ENCODE measurements around the gene MUC20.
A peak's percentile ranks its signal among the peaks of the same experiment; 100 is the strongest.
"Not testable (repeated sequence)": the region's sequence is repeated elsewhere in the genome, so short reads cannot be mapped to it uniquely, and the experiment has no call there.

MUC20 gene

DNA sequence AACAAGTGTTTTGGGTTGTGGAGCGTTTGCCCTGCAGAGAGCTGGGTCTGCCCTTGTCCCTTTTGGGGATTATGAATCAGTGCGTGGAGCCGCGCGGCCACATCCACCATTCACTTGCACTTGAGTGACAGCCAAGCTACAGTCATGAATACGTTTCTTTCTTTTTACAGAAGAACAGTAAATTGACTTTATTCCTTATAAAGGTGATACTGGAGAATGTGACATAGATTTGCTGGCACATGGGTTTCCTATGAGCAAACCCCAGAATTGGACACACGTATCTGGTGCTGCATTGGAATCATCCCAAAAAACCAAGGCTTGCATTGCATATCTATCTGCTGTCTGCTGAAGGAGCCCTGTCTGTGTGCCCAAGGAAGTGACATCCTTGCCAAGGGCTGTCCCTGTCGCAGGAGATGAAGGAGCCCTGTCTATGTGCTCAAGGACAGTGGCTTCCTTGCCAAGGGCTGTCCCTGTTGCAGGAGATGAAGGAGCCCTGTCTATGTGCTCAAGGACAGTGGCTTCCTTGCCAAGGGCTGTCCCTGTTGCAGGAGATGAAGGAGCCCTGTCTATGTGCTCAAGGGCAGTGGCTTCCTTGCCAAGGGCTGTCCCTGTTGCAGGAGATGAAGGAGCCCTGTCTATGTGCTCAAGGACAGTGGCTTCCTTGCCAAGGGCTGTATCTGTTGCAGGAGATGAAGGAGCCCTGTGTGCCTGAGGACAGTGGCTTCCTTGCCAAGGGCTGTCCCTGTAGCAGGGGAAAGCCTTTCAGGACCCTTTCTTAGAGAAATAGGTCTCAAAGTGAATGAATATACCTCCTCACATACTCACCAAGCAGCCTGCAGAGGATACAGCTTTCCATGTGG lies 26.3 kb upstream of the MUC20 start:
- H3K9ac ChIP-seq (ENCODE audit: low read depth, low read length); H3K27me3 ChIP-seq (ENCODE audit: control insufficient read depth, insufficient read depth, low read length); H3K4me2 ChIP-seq (ENCODE audit: low read length); H3K9me3 ChIP-seq (replicated peaks; ENCODE audit: low read length); H3K4me3 ChIP-seq (ENCODE audit: low read length): not testable (repeated sequence)
- peaks cover 36% of the 10 kb centered on the region for H3K36me3 ChIP-seq (ENCODE audit: insufficient read depth, low read length)
- H3K4me1 ChIP-seq (ENCODE audit: control insufficient read depth, insufficient read depth, low read length): peaks cover 29% of the 10 kb centered on the region

DNA sequence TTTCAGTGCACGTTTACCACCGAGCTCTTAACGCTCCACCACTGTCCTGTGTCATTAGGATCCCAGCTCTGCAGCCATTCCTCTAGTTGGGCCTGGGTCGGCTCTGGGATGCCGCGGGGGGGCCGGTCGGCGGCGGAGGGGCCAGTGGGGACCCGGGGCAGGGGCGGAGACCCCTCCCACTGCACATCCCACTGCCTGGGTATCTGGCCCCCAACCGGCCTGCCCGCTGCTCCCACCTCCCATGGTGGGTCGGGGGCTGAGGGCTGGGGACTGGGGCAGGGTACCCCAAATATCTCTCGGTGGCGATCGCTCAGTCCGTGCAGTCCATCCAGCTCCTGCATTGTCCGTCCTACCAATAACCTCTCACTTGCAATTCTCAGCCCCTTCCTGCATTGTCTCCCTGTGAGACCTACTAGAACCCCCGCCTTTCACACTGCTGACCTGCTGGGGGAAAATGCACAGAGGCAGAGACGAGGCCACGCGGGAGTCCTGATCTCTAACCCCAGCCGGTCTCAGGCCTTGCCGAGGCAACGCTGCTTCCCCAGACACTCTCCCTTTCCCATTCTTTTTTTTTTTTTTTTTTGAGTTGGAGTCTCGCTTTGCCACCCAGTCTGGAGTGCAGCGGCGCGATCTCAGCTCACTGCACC lies 24.0 kb upstream of the MUC20 start:
- Histone ChIP-seq H3K4me1 (ENCODE audit: control insufficient read depth, insufficient read depth, low read length) (peaks cover 18% of the 10 kb centered on the region), H3K27me3 (ENCODE audit: control insufficient read depth, insufficient read depth, low read length) (no peaks in the 10 kb centered on the region), H3K4me2 (ENCODE audit: low read length) (no peak overlapping the region), H3K9ac (ENCODE audit: low read depth, low read length) (no peak overlapping the region), H3K4me3 (ENCODE audit: low read length) (no peak overlapping the region), H3K9me3 (replicated peaks; ENCODE audit: low read length) (no peaks in the 10 kb centered on the region), H3K36me3 (ENCODE audit: insufficient read depth, low read length) (peaks cover 30% of the 10 kb centered on the region)

- Histone ChIP-seq H3K4me3 (ENCODE audit: low read length) (peak overlapping the region; percentile 0), H3K9ac (ENCODE audit: low read depth, low read length) (peak overlapping the region; percentile 1), H3K36me3 (ENCODE audit: insufficient read depth, low read length) (peaks cover 20% of the 10 kb centered on the region), H3K4me1 (ENCODE audit: control insufficient read depth, insufficient read depth, low read length) (peaks cover 13% of the 10 kb centered on the region), H3K9me3 (replicated peaks; ENCODE audit: low read length) (no peaks in the 10 kb centered on the region), H3K27me3 (ENCODE audit: control insufficient read depth, insufficient read depth, low read length) (no peaks in the 10 kb centered on the region), H3K4me2 (ENCODE audit: low read length) (peak overlapping the region; percentile 32)
Measured at GRCh38 chr3:195697582-195698324, 23.0 kb upstream of the MUC20 start.

DNA sequence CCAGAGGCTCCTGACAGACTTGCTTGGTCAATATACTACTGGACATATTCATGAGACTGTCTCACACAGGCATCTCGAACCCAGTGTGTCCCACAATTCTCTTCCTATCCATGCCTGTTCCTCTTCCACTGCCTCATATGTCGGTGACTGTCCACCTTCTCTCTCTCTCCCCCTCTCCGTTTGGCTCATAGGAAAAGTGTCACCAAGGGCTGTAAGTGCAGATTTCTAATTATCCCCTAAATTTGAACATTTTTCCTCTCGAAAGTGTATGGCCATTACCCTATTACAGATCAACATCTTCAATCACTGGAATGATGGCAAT lies 22.5 kb upstream of the MUC20 start:
- H3K9me3 ChIP-seq (replicated peaks; ENCODE audit: low read length): no peaks in the 10 kb centered on the region
- H3K9ac ChIP-seq (ENCODE audit: low read depth, low read length): no peak overlapping the region
- peak overlapping the region; percentile 32 for H3K4me2 ChIP-seq (ENCODE audit: low read length)
- H3K36me3 ChIP-seq (ENCODE audit: insufficient read depth, low read length): peaks cover 17% of the 10 kb centered on the region
- H3K27me3 ChIP-seq (ENCODE audit: control insufficient read depth, insufficient read depth, low read length): no peaks in the 10 kb centered on the region
- peak overlapping the region; percentile 0 for H3K4me3 ChIP-seq (ENCODE audit: low read length)
- peaks cover 13% of the 10 kb centered on the region for H3K4me1 ChIP-seq (ENCODE audit: control insufficient read depth, insufficient read depth, low read length)

- Histone ChIP-seq H3K4me1 (ENCODE audit: control insufficient read depth, insufficient read depth, low read length) (peaks cover 13% of the 10 kb centered on the region), H3K4me3 (ENCODE audit: low read length) (no peak overlapping the region), H3K9me3 (replicated peaks; ENCODE audit: low read length) (no peaks in the 10 kb centered on the region), H3K4me2 (ENCODE audit: low read length) (no peak overlapping the region), H3K36me3 (ENCODE audit: insufficient read depth, low read length) (peaks cover 12% of the 10 kb centered on the region), H3K9ac (ENCODE audit: low read depth, low read length) (no peak overlapping the region), H3K27me3 (ENCODE audit: control insufficient read depth, insufficient read depth, low read length) (no peaks in the 10 kb centered on the region)
Measured at GRCh38 chr3:195698647-195699387, 22.0 kb upstream of the MUC20 start.

GRCh38 chr3:195699388-195699771 lies 21.4 kb upstream of the MUC20 start:
- peaks cover 13% of the 10 kb centered on the region for H3K4me1 ChIP-seq (ENCODE audit: control insufficient read depth, insufficient read depth, low read length)
- H3K4me3 ChIP-seq (ENCODE audit: low read length): no peak overlapping the region
- no peak overlapping the region for H3K4me2 ChIP-seq (ENCODE audit: low read length)
- no peak overlapping the region for H3K9ac ChIP-seq (ENCODE audit: low read depth, low read length)
- H3K9me3 ChIP-seq (replicated peaks; ENCODE audit: low read length): no peaks in the 10 kb centered on the region
- H3K36me3 ChIP-seq (ENCODE audit: insufficient read depth, low read length): peaks cover 6% of the 10 kb centered on the region
- H3K27me3 ChIP-seq (ENCODE audit: control insufficient read depth, insufficient read depth, low read length): no peaks in the 10 kb centered on the region

DNA sequence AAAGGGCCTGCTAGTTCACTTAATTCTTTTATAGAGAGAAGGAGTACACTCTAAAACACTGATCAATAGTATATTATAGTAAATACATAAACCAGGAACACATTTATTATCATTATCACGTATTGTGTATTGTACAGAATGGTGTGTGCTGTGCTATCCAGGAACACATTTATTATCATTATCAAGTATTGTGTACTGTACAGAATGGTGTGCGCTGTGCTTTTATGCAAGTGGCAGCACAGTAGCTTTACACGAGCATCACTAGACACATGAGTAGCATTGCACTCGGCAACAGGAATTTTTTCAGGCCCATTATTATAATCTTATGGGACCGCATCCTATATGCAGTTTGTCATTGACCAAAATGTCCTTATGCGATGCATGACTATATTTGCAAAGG lies 20.9 kb upstream of the MUC20 start:
- Histone ChIP-seq H3K27me3 (ENCODE audit: control insufficient read depth, insufficient read depth, low read length) (no peaks in the 10 kb centered on the region), H3K4me2 (ENCODE audit: low read length) (no peak overlapping the region), H3K9ac (ENCODE audit: low read depth, low read length) (no peak overlapping the region)

GRCh38 chr3:195700319-195700718 lies 20.5 kb upstream of the MUC20 start:
- Histone ChIP-seq H3K4me2 (ENCODE audit: low read length) (no peak overlapping the region), H3K36me3 (ENCODE audit: insufficient read depth, low read length) (no peaks in the 10 kb centered on the region), H3K9me3 (replicated peaks; ENCODE audit: low read length) (no peaks in the 10 kb centered on the region), H3K27me3 (ENCODE audit: control insufficient read depth, insufficient read depth, low read length) (peaks cover under 1% of the 10 kb centered on the region), H3K9ac (ENCODE audit: low read depth, low read length) (no peak overlapping the region), H3K4me1 (ENCODE audit: control insufficient read depth, insufficient read depth, low read length) (peaks cover 13% of the 10 kb centered on the region), H3K4me3 (ENCODE audit: low read length) (no peak overlapping the region)

More for the DNA sequence above, 20.9 kb upstream of the MUC20 start:
- no peak overlapping the region for H3K4me3 ChIP-seq (ENCODE audit: low read length)
- H3K4me1 ChIP-seq (ENCODE audit: control insufficient read depth, insufficient read depth, low read length): peaks cover 13% of the 10 kb centered on the region
- H3K9me3 ChIP-seq (replicated peaks; ENCODE audit: low read length): no peaks in the 10 kb centered on the region
- H3K36me3 ChIP-seq (ENCODE audit: insufficient read depth, low read length): peaks cover 1% of the 10 kb centered on the region

GRCh38 chr3:195701042-195701915 lies 19.5 kb upstream of the MUC20 start:
- Histone ChIP-seq H3K4me1 (ENCODE audit: control insufficient read depth, insufficient read depth, low read length) (peaks cover 13% of the 10 kb centered on the region), H3K36me3 (ENCODE audit: insufficient read depth, low read length) (no peaks in the 10 kb centered on the region), H3K4me2 (ENCODE audit: low read length) (no peak overlapping the region), H3K9me3 (replicated peaks; ENCODE audit: low read length) (no peaks in the 10 kb centered on the region), H3K9ac (ENCODE audit: low read depth, low read length) (no peak overlapping the region), H3K4me3 (ENCODE audit: low read length) (no peak overlapping the region), H3K27me3 (ENCODE audit: control insufficient read depth, insufficient read depth, low read length) (peaks cover 5% of the 10 kb centered on the region)

DNA sequence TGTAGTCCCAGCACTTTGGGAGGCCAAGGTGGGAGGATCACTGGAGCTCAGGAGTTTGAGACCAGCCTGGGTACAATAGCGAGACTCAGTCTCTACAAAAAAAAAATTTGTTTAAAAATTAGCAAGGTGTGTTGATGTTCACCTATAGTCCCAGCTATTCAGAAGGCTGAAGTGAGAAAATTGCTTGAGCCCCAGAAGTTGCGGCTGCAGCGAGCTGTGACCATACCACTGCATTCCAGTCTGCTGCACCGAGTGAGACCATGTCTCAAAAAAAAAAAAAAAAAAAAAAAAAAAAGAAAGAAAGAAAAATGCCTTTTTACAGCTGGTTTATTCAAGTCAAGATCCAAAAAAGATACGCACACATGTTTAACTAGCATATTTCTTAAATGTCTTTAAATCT lies 17.0 kb upstream of the MUC20 start:
- H3K27me3 ChIP-seq (ENCODE audit: control insufficient read depth, insufficient read depth, low read length): peaks cover 5% of the 10 kb centered on the region
- H3K9ac ChIP-seq (ENCODE audit: low read depth, low read length): no peak overlapping the region
- H3K9me3 ChIP-seq (replicated peaks; ENCODE audit: low read length): no peaks in the 10 kb centered on the region
- H3K4me1 ChIP-seq (ENCODE audit: control insufficient read depth, insufficient read depth, low read length): peaks cover 4% of the 10 kb centered on the region
- H3K36me3 ChIP-seq (ENCODE audit: insufficient read depth, low read length): no peaks in the 10 kb centered on the region
- no peak overlapping the region for H3K4me3 ChIP-seq (ENCODE audit: low read length)
- no peak overlapping the region for H3K4me2 ChIP-seq (ENCODE audit: low read length)
